Posterior cingulate gyrus (tissue), 11 donors: ENCODE measurements around the gene C2CD2.
A peak's percentile ranks its signal among the peaks of the same experiment; 100 is the strongest.

Experiments
- DNase-seq, 10 donors: peaks; one replicate each; pipeline versions ENCODE4 v3.0.0 to v3.0.0-alpha.2; 2020 to 2021; ENCODE audit warnings: mixed read lengths in 3 of 10
- intact Hi-C: fragments of 100-400 bp; cut with DNase I; formaldehyde crosslinking; loops from one replicate; pipeline ENCODE4 v1.15.1; 2023

Gene C2CD2

GRCh38 chr21:41895643-41896493, 58.0 kb downstream of the C2CD2 start:
- intact Hi-C loops, result no loop called here
- peak in 2 of 10 donors; percentile 38 to 63 for DNase-seq

- peak in 1 of 10 donors; percentile 52 for DNase-seq
- intact Hi-C loops, result no loop called here
These were observed 58.8 kb downstream of the C2CD2 start for GRCh38 chr21:41894922-41895557.

GRCh38 chr21:41894511-41894910, 59.3 kb downstream of the C2CD2 start:
- DNase-seq, result peak in 2 of 10 donors; percentile 43 to 44
- intact Hi-C loops, result no loop called here

- intact Hi-C loops, result no loop called here
- DNase-seq, result peak in 1 of 10 donors; percentile 70
These were observed 61.1 kb downstream of the C2CD2 start for GRCh38 chr21:41892726-41893125.

- peak in 1 of 10 donors; percentile 26 for DNase-seq
- intact Hi-C loops, result no loop called here
These were observed 62.7 kb downstream of the C2CD2 start for GRCh38 chr21:41891132-41891531.

- DNase-seq, result peak in 1 of 10 donors; percentile 25
- intact Hi-C loops, result no loop called here
These were observed 63.5 kb downstream of the C2CD2 start for GRCh38 chr21:41890355-41890754.

- DNase-seq, result peak in 1 of 10 donors; percentile 56
- intact Hi-C loops, result no loop called here
These were observed 65.0 kb downstream of the C2CD2 start for GRCh38 chr21:41888749-41889376.

GRCh38 chr21:41887667-41888066, 66.2 kb downstream of the C2CD2 start:
- no peak for DNase-seq
- intact Hi-C loops, result no loop called here

- intact Hi-C loops, result no loop called here
- no peak for DNase-seq
These were observed 67.5 kb downstream of the C2CD2 start for GRCh38 chr21:41886328-41886727.

- intact Hi-C loops, result no loop called here
- DNase-seq, result peak in 1 of 10 donors; percentile 57
These were observed 68.3 kb downstream of the C2CD2 start for GRCh38 chr21:41885341-41886024.

GRCh38 chr21:41884501-41885030, 69.3 kb downstream of the C2CD2 start:
- peak in 1 of 10 donors; percentile 49 for DNase-seq
- intact Hi-C loops, result no loop called here

- DNase-seq, result peak in 1 of 10 donors; percentile 22
- intact Hi-C loops, result no loop called here
These were observed 70.2 kb downstream of the C2CD2 start for GRCh38 chr21:41883582-41883981.

- no peak for DNase-seq
- intact Hi-C loops, result loop anchor here (2.0 kb wide), 1 partner anchor 128 kb away; no protein-coding TSS in a partner anchor
These were observed 72.8 kb downstream of the C2CD2 start for GRCh38 chr21:41881051-41881450.

GRCh38 chr21:41880153-41880552, 73.7 kb downstream of the C2CD2 start:
- intact Hi-C loops, result loop anchor here (2.0 kb wide), 1 partner anchor 129 kb away; no protein-coding TSS in a partner anchor

GRCh38 chr21:41879190-41879998, 74.4 kb downstream of the C2CD2 start, which contains the start of gene PRDM15:
Gene PRDM15, minus strand, starts transcription at chr21:41879344. Its CDS starts 18,981 bp downstream, at chr21:41860363.
- intact Hi-C loops, result loop anchor here (5.0 to 10.0 kb wide), 2 partner anchors 78 to 235 kb away; no protein-coding TSS in a partner anchor
- DNase-seq, result peak; percentile 77 to 98 (median 84)

More at GRCh38 chr21:41880153-41880552, 73.7 kb downstream of the C2CD2 start:
- DNase-seq, result peak in 1 of 10 donors; percentile 42

- intact Hi-C loops, result loop anchor here (5.0 to 10.0 kb wide), 2 partner anchors 78 to 236 kb away; no protein-coding TSS in a partner anchor
- peak; percentile 69 to 97 (median 80) for DNase-seq
These were observed 75.0 kb downstream of the C2CD2 start for GRCh38 chr21:41878831-41879189.

- intact Hi-C loops, result loop anchor here (5.0 to 10.0 kb wide), 2 partner anchors 79 to 237 kb away; no protein-coding TSS in a partner anchor
- DNase-seq, result peak in 1 of 10 donors; percentile 80
These were observed 75.7 kb downstream of the C2CD2 start for GRCh38 chr21:41877901-41878830.
